D721Med (cell line): Measurements from ENCODE around the gene GPR137C.

Experiments
- DNase-seq: peaks from one replicate; pipeline ENCODE4 v3.0.0; 2011; ENCODE audit warnings: low spot score; ENCODE audit not compliant: insufficient read length
- FAIRE-seq: peaks from 2 replicates; lab custom pipeline; 2011; peaks lifted over from hg19 to GRCh38; lab: Jason Lieb, UNC
- CTCF ChIP-seq: IDR thresholded peaks from 2 replicates; pipeline ENCODE4 v1.5.1; 2012; ENCODE audit warnings: mild to moderate bottlenecking, control low read depth; ENCODE audit not compliant: insufficient read depth; ENCODE audit errors: missing control alignments

Gene GPR137C

DNA sequence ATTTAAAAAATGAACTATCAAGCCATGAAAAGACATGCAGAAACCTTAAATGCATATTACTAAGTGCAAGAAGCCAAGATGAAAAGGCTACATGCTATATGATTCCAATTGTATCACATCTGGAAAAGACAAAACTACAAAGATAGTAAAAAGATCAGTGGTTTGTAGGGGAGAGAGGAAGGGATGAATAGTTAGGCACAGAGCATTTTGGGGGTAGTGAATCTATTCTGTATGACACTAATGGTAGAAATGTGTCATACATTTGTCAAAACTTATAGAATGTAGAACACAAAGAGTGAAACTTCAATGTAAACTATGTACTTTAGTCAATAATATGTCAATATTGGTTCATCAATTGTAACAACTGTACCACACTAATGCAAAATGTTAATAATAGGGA, 21.2 kb upstream of the GPR137C start:
- FAIRE-seq (peak; percentile 16), DNase-seq (no peak)
- no peak for TF ChIP-seq CTCF

- TF ChIP-seq CTCF: no peak
- FAIRE-seq (no peak), DNase-seq (no peak)
Observed at GRCh38 chr14:52536269-52536668, 16.4 kb upstream of the GPR137C start.

GRCh38 chr14:52538623-52539022, 14.0 kb upstream of the GPR137C start:
- FAIRE-seq: no peak
- DNase-seq: no peak
- no peak for TF ChIP-seq CTCF

DNA sequence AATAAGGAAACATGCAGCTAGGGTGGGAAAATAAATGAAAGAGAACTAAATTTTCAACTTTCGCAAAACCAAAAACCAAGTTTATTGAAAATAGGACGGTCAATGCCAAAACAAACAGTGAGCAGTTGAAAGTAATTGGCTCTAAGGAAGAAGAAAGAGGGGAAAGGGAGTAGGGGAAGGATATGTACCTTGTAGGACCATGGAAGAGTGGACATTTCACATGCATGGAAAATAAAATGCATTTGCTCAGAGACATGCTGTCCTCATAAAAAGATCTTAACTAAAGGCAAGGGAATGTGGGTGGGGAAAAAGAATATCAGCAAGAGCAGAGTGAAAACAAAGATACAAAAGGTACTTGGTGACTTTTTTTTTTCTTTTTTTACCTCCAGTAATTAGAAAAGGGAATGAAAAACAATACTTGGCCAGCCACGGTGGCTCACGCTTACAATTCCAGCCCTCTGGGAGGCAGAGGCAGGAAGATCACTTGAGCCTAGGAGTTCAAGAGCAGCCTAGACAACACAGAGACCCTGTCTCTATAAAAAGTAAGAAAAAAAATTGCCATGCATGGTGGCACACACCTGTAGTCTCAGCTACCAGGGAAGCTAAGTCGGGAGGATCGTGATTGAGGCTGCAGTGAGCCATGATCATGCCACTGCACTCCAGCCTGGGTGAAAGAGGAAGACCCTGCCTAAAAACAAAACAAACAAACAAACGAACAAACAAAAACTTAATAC, 6.9 kb upstream of the GPR137C start:
- FAIRE-seq: no peak
- TF ChIP-seq CTCF: no peak
- no peak for DNase-seq

DNA sequence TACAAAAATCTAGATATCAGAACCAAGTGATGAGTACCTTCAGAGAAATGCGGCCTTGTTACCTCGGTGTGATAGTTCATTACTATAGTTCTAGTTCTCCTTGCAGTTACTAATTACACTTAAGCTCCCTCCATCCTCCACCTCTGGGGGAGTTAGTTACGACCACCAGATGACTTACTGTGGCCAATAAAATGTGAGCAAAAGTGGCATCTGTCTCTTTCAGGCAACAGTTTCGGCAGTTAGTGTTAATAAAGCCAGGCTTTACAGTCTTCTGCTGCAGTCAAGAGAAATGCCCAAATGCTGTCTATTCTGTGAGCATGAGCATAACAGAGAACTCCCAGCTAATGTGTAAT, 6.3 kb upstream of the GPR137C start:
- no peak for FAIRE-seq
- no peak for TF ChIP-seq CTCF
- no peak for DNase-seq

DNA sequence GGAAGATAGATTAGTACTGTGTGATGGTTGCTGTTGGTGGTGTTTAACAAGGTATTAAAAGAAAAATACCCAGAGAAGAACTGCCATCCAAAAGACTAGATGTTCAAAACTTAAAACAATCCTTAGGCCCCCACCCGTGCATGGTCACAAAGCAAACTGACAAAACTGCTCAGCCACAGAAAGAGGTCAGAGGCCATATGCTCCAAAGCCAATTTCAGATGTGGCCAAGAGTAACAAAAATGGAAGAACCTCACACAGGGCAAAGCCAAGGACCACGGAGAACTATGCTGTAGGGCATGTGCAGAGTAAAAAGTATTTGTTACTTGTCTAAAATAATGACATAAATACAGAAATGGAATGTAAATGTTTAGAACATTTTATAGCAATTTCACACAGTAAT, 5.6 kb upstream of the GPR137C start:
- no peak for DNase-seq
- no peak for FAIRE-seq
- no peak for TF ChIP-seq CTCF

DNA sequence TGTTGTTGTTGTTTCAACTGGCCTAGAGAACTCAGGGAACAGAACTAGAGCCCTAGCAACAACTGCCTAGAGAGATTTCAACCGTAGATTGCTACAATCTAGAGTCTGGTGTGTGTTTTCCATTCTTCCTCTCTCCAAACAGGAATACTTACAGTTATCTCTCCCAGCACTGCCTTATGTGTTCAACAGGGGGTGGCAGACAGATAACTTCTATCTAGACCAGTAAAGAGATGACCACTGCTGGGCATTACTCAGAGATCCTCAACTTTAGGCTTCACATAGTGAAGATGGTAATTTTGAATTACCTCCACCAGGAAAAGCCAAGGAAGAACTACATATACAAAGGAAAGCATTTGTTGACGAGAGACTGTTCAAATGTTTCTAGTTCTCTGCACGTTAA, 5.1 kb upstream of the GPR137C start:
- no peak for DNase-seq
- no peak for FAIRE-seq
- no peak for TF ChIP-seq CTCF
